ENCODE results near the gene GOLT1B.
"Not testable (repeated sequence)": the region's sequence is repeated elsewhere in the genome, so short reads cannot be mapped to it uniquely, and the experiment has no call there.

Gene GOLT1B, protein sequence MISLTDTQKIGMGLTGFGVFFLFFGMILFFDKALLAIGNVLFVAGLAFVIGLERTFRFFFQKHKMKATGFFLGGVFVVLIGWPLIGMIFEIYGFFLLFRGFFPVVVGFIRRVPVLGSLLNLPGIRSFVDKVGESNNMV

DNA sequence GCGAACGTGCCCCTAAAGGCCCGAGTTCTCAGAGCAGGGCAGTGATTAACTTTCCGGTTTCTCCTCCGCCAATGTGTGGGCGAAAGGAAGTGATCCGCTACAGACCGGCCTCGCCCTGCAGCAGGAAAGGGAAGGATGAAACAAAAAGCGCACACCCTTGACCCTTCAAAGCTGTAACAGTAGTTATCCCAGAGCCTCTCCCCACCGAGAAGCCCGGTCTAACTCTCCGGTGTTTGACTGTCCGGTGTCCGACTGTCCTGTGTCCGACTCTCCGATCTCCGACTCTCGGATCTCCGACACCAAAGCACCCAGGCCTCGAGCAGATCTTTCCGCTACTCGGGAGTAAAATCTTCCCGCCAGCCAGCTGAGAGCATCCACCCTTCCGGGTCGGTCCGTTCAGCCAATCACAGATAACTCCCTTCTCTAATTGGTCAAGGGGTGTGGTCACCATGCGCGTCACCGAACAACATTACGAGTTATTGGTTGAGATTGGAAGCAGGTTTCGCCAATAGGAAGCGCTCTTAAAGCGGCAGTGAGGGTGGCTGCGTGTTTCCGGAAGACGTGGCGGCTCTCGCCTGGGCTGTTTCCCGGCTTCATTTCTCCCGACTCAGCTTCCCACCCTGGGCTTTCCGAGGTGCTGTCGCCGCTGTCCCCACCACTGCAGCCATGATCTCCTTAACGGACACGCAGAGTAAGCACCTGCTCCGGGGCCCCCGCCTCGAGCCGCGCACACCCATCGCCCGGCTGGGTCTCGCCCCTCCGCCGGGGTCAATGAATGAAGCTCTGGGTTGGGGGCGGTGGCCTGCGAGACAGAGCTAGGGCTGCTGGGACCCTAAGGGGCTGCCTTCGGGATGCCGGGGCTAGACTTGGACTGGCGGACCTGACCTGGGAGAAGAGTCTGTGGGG is at the start of gene GOLT1B, which contains the start of gene RECQL:
Gene GOLT1B (plus strand): TSS at position 532 of the 906 bp plus-strand sequence. CDS start 135 bp downstream, at position 667.
Gene RECQL (minus strand): TSS at position 378 of the 906 bp plus-strand sequence. CDS start 2,065 bp downstream, outside the sequence.
- peak; percentile 98 for DNase-seq

DNA sequence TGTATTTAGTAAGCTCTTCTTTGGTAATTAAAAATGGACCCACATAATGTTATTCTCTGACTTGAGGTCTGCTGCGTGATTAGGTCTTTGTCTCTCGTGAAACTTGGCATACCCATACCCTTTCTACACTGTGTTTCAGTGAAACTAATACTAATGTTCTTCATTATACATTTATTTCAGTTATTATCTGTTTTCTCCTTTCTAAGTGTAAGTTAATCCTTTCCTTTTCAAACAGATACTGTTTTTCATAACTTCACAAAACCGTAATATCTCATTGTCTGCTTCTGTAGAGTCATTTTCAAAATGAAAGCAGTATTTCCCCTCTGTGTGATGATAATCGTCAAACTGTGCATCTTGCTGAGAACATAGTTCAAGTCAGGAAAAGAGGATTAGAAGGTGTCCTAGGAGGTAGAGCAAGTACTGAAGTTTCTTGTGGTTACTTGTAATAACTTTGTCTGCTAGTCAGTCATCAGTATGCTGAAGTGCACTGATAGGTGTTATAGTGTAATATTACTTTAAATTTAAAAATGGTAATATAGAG is 48.2 kb upstream of the GOLT1B start:
- no peak for DNase-seq

DNA sequence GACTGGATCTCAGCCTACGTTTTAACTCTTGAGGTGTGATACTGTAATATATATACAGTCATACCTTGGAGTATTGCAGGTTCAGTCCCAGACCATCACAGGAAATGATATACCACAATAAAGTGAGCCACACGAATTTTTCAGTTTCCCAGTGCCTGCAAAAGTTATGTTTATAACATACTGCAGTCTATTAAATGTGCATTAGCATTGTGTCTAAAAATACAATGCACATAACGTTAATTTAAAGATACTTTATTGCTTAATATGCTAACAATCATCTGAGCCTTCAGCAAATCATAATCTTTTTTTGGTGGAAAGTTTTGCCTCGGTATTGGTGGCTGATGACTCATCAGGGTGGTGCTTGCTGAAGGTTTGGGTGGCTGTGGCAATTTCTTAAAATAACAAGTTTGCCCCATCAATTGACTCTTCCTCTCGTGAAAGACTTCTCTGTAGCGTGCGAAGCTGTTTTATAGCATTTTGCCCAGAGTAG is 45.3 kb upstream of the GOLT1B start:
- DNase-seq = no peak

DNA sequence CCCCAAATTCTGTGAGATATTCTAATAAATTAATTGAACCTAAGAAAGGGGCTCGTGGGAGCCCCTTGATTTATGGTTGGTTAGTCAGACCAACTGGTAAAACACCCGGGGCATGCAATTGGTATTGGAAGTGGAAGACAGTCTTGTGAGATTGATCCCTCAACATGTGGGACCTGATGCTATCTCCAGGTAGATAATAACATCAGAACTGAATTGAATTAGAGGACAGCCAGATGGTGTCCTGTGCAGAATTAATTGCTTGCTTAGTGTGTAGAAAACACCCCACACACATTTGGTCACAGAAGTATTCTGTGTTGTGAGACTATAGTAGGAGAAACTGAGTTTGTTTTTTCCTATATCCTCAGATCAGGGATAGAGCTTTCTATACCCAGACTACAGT is 42.1 kb upstream of the GOLT1B start:
- no peak for DNase-seq

DNA sequence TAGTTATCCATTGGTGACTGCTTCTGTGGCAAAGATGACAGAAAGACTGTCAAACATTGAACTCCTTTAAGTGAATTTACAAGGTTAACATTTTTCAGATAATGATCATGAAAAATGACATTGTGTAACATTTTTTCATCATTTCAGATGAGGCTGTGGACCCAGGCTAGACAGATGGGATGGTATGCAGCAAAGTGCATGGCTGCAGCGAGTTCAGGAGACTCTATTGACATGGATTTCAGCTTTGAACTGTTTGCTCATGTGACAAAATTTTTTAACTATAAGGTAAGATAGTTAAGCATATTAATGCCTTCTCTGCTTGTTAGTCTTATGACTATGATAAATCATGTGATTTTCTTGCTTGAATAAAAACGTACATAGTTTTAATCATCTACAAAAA is 34.3 kb upstream of the GOLT1B start:
- not testable (repeated sequence) for DNase-seq

DNA sequence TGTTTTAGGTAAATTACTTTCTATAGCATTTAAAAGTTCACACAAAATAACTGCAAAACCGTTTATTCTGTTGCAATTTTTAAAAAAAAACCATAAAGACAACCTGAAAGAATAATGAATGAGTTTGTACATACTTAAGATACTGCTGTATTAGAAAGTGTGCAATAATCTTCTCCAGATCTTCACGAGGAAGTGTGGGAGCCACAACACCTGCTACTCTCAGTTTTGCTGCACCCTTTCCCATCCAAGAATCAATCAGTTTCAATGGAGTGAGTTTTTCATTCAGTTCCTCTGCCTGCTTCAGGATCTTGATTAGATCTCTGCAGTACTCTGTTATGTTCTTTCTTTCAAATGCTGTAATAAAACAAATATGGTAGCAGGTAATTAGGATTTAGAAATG is 30.3 kb upstream of the GOLT1B start:
- no peak for DNase-seq

DNA sequence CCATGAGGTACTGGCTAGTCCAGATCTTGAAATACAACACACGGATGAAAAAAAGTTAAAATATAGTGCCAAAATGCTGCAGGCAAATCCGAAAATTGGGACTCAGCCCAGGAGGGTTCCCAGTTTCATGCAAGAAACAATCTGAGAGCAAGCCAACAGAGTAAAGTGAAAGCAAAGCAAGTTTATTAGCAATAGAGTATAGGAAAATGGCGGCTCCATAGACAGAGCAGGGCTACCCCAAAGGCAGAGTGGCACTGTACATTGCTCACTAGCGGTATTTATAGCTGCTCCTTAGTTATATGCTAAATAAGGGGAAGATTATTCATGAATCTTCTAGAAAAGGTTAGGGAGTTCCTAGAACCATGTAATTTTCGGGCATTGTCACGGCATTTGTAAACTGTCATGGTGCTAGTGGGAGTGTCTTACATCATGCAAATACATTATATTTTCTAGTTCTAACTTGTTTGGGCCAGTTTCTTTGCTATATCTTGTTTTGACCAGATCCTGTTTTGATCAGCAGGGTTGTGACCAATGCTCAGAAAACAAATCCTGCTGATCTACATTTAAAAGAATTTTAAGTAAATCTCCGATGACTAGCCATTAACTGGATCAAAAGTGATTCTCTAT is 29.3 kb upstream of the GOLT1B start:
- no peak for DNase-seq

DNA sequence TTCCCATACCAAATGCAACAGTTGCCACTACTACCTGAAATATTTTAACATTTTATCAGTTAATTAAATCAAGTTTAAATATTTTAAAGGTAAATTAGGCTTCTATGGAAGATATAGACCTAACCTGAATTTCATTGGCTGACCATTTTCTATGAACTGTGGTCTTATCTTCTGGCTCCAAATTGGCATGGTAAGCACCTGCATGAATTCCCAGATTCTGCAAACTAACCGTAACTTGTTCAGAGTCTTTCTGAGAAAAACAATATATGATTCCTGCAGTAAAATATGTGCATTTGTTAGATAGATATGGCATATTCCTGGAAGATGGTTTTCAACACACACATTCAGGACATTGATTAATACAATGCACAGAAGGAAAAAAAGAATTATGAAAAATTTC is 26.0 kb upstream of the GOLT1B start:
- no peak for DNase-seq

DNA sequence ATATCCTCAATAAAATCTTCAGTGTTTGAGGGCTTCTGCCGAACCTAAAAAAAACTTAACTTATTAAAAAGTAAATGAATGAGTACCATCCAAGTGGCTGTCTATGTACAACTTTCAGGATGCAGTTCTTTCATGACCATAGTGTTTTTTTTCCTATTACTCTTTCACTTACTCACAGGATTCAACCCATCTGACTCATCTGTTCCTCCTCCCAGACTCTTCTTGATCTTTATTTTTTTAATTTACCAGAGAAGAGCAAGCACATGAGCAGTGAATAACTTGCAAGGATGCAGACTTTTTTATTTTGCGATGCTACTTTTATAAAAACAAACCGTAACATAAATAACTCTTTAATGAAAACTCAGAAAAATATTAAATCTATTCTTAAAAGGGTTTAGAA is 24.6 kb upstream of the GOLT1B start:
- no peak for DNase-seq

DNA sequence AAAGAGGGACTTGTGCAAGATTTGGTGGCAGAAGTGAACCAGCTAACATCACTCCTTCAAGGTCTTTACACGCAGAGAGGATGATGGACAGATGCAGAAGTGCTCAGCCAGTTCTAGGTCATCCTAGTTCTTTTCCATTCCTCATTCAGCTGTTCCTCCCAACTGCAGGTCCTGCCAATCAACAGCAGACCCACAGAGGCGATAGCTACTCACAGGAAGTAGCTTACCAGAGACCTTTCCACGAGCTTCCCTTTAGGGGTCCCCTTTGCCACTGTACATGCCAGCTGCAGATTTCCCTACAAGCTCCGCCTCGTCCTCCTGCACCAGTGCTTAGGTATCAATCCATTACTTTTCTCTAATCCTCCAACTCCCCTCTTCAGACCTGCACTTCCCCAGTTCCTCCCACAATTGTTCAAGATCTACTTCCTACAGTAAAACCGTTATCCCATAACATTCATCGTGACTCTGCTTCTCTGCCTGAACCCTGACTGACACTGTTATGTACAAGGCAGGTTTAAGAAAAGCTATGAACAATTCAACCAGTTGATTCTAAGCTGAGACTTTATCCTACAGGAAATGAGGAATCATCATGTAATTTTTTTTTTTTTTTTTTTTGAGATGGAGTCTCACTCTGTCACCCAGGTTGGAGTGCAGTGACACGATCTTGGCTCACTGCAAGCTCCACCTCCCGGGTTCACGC is 22.7 kb upstream of the GOLT1B start:
- no peak for DNase-seq

DNA sequence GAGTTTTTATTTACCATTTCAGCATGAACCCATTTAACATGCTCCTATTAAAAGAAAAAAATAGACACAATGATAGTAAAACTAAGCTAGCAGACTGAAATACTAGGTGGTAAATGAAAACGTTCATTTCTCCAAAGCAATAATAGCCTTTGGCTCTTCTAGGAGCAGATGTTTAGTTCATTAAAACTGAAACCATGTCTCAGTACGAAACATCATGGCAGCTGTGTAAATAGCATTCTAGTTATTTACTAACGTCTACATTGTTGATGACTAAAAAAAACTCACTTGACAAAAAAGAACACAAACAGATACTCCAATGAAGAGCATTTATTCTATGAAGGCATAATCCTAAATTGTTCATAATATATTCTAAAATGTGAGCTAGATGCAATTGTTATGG is 18.1 kb upstream of the GOLT1B start:
- no peak for DNase-seq

DNA sequence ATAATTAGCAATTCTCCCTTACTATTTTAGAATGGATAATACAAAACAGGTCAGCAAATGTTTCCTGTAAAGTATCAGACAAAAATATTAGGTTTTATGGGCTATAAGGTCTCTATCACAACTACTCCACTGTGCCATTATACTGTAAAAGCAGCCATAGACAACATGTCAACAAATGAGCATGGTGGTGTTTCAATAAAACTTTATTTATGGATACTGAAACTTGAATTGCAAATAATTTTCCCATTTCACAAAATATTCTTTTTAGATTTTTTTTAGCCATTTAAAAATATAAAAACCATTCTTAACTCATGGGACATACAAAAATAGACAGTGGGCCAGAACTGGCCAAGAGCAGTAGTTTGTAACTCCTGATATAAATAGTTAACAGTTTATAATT is 15.6 kb upstream of the GOLT1B start:
- DNase-seq = no peak

DNA sequence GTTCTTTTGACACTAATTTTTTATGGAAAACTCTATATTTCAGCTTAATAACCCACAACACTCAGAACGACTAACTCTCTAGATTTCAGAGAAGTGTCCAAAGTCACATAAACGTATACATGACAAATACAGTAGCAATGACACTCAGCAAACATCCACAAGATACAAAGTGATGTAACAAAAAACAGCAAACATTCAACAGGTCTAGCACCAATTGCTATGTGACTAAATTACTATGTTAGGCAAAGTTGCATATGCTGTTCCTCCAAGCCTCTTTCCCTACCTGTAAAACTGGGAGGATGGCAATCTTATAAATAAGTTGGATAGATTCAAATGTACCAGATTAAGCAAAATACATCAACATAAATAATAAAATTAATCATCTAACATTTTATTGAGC is 1.8 kb upstream of the GOLT1B start:
- DNase-seq = no peak

DNA sequence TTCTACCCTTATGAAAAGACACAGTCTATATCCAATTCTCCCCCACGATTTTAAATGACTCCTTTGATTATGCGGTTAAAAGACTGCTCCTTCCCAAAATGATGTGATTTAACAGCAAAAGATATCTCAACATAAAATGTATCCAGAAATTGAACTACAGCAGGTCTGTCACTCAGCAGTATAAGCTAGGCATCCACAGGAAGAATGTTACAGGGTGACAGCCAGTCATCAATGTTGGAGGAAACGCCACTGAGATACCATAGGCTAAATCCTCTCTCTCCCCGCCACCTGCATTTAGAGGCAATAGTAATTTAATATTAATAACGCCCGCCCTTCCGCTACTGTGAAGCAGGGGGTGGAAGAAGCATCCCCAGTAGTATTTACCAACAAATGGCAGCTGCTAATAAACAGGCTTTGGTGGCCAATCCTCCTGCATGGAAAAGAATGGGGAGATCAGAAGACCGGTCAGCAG is 767 bp upstream of the GOLT1B start:
- no peak for DNase-seq

DNA sequence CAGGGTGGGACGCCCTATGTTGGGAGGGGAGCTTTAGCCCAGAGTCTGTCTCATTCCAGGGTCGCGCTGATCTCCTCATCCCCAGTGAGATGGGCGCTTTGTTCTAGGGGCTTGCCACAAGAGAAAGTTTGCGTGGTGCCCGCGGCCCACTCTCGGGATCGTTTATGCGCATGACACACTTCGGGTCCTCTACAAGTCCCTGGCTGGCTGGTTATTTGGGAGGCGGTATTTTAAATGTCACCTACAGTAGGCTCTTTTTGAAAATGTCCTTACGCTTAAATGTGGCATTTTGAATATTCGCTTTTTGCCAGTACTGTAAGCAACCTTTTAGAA is 541 bp downstream of the GOLT1B start:
- DNase-seq = peak; percentile 56

DNA sequence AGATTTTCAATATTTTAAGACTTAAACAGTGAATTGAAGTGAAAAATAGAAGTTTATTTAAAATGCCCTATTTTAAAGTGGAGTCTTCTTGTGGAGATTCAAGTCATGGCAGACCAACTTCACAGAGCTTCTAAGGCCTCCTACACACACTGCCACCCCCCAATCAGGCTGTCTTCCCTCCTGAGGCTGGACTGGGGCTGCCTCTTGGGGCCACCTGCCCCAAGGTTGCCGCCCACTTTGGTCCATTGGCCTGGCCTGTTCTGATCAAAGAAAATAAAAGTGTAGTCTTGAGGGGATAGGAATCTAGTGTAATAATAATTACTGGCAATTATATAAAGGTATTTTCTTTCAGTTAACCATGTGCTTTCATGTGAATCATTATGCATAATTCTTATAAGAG is 1.3 kb downstream of the GOLT1B start:
- no peak for DNase-seq

DNA sequence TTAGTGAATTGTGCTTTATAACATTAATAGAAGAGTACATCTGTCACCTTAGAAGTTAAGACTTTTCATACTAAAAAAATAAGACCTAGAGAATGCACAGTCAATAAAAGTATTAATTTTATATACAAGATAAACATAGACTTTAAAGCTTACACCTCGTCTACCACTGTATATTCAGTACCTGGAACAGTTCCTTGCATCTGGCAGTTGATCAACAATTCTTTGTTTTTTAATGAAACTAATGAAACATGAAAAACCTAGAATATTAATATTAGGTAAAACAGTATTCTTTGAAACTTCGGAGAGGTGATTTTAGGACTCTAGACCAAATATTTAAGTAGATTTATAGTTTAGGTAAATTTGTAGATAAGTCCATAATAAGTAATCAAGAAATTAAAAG is 4.3 kb downstream of the GOLT1B start:
- no peak for DNase-seq

DNA sequence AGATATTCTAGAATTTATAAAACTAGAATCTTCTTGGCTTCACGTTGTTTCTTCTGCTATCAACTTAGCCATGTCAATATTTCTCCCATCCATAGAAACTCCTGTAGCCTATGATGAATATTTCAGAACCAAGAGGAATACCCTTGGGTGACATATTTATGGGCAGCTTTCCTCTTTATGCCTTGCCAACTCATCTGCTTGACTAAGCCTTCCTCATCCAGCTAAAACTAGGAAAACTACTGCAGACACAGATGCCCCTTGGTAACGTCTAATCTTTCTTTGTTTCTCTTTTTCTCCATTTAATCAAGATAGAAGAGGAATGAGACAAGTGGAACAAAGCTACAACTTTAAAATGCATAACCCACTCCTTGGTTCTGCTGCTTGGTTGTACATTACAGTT is 6.3 kb downstream of the GOLT1B start:
- DNase-seq = no peak

DNA sequence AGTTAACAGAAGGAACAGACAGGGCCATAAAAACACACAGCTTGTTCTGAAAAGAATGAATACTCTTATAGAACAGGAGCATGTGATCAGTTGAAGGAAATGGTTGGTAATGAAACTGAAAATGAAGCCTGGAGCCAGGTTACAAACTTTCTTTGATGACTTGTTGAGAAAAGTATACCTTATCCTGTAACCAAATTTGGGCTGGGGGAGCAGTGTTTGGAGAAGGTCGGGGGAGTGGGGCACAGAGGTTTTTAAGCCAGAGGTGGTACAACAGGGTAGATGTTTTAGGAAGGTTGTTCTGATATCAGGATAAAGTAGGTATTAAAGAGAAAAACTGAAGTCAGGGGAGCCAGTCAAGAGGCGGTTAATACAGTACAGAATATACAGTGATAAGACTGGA is 8.2 kb downstream of the GOLT1B start:
- no peak for DNase-seq

DNA sequence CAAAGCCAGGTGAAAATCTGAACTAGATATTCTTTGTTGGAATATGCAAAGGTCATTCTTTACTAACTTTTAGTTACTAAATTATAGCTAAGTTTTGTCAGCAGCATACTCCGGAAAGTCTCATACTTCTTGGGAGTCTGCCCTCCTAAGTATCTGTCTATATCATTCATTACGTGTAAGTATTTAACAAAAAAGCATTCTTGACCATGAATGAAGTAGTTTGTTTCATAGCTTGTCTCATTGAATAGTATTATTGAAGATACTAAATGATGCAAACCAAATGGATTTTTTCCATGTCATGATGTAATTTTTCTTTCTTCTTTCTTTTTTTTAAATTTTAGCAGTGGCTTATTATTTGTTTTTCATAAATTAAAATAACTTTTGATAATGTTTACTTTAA is 14.7 kb downstream of the GOLT1B start:
- no peak for DNase-seq

DNA sequence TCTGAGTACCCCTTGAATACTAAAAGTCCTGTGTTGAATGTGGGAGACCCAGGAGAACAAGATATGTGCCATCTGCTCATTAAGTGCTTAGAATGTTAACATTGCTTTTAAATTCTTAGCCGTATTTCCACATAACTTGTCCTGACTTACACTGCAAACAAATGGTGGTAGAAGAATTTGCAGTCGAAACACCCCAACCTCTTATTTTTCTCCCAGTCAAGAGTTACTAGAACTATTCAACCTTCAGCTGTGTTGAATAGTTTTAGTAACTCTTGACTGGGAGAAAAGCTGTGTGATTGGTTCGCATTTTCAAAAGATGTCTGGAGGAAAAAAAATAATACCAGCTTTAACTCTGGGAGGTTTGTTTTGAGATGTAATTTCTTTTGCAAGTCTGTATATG is 16.9 kb downstream of the GOLT1B start:
- no peak for DNase-seq

DNA sequence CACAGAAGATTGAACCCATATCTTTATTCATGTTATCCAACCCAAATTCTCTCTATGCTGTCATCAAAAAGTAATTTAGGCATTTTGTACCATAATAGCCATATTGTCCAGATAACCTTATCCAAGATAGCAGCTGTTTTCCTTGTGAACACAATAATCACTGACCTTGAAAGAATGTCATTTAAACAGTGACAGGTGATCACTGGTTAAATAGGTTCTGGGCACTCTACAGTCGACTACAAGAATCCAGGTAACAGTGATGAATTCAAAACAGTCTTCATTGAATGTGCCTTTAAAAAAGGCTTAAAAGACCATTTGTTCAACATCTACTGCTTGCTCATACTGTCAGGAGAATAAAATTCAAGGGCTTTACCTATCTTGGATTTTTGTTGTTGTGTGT is 20.0 kb downstream of the GOLT1B start:
- no peak for DNase-seq

DNA sequence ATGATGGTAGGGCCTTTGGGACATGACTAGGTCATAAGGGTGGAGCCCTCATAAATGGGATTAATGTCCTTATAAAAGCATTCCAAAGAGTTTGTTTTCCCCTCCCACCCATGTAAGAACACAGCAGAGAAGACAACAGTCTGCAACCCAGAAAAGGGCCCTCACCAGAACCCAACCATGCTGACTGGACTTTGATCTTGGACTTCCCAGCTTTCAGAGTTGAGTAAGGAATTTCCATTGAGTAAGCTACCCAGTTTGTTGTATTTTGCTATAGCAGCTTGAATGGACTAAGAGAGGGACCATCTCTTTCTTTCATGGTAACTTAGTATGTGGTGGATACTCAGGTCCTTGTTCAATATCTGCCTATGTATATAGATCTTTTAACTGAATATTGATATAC is 21.6 kb downstream of the GOLT1B start:
- no peak for DNase-seq
